HG02970 (cell line): ENCODE data around the gene PFKL.

Experiments
- ATAC-seq: cut with Tn5 transposase; IDR thresholded peaks from one replicate; pipeline ENCODE4 v1.9.1; 2021; ENCODE audit warnings: mild to moderate bottlenecking, moderate library complexity, moderate number of reproducible peaks; ENCODE audit not compliant: unreplicated experiment, low FRiP score

The PFKL gene

DNA sequence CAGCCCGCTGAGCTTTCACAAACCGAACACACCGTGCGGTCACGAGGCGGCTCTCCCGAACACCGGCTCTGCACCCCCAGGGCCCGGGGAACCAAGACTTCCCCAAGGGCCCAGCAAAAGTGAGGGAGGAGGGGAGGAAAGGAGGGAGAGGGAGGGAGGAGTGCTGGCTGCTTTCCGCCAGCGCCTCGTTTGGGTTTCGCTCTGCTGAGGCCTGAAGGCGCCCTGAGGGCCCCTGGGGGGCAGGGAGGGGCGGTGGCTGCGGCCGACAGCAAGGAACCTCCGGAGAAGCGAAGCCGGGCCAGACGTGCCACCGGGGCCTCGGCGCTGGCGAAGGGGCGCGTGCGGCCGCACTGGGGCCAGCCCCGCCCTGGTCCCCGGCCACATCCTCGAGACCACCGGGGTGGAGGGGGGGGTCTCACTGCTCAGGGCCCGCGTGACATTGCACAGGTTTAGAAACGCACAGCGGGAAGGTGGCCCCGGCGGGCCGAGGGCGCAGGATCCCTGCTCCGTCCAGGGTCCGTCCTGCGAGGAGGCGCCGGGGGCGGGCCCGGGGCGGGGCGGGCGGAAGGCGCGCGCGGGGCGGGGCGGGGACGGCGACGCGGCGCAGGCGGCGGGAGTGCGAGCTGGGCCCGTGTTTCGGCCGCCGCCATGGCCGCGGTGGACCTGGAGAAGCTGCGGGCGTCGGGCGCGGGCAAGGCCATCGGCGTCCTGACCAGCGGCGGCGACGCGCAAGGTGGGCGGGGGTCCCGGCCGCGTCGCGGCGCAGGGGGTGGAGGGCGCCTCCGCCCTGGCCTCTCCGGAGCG, at the start of gene PFKL:
PFKL (plus strand) TSS at position 596 of the 804 bp plus-strand sequence; CDS start at position 649, 53 bp downstream.
- peak; percentile 42 for ATAC-seq

DNA sequence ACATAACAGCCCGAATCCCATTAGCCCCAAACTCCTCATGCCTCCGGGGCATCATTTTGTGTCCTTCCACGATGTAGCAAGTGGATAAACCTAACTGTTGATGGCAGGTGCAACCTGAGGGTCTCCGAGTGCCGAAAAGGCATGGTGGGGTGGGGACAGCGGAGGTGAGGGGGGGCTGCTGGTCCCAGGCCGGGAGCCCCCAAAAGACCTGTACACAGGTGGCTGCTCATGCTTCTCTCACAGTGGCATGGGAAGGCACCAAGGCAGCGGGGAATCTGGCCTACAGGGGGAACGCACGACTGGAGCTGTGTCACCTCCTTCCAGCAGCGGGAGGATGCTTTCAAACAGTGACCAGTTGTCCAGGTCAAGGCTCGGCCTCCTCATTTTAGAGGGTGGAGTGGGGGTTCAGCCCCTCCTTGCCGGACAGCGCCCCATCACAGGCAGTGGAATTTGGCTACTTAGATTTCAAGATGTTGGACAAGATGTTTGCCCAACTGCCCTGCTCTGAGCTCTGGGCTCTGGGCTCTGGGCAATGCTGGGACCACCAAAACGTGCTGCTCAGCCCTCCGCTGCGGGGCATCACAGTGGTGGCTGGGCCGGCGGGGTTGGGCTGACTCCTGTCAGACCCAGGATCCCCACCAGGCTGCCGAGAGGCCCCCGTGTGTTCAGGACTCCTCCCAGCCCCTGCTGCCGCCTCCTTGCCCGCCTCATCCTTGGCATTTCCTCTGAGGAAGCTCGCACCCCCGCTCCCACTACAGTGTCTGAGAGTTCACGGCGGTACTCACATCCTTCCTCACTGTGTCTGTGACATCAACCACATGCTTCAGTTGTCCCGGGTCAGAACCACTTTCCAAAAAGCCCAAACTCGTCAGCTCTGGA, 45.8 kb upstream of the PFKL start:
- no peak for ATAC-seq

DNA sequence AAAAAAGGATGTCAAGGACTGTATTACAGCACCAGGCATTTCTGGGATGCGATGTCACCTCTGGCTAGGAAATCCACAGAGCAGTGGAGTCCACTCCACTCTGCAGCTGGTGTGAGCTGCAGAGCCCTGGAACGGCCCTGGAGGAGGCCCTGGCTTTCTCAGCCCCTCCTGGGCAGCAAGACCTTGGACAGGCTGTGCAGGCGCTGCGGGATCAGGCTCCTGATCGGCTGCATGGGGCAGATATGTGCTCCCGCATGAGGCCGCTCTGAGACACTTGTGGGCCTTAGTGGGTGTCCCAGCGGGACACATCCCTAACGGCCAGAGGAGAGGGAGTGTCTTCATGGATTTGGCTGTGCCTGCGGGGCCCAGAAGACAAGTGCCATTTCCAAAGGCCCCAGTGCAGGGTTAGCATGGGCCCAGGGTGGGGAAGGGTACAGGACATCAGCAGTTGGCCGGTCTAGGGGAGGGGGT, 44.3 kb upstream of the PFKL start:
- no peak for ATAC-seq

DNA sequence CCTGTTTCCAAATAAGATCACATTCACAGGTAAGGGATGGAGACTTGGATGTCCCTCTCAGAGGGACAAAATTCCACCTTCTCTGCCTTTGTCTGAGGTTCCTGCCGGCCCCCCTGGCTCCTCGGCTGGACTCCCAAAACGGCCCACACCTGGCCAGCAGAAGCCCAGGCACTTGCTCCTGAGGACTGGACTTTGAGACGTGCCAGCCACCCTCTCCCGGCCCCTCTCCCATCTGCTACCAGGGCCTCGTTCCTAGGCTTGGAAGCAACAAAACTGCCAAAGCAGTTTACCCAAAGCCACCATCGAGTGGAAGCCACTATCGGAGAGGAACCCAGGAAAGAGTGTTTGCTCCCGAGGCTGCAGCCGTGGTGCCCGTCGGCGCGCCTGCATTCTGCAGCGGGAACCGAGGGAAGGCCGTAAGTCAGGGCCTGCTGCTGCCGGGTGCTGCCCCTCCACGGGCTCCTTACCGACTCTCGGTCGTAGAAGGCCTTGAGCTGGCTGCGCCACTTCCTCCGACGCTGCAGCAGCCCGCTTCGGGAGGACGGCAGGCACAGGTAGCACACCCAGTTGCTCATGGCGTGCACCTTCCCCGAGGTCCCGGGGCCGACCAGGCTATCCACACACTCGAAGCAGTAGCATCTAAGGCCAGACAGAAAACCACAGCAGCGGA, 41.7 kb upstream of the PFKL start:
- ATAC-seq, result no peak

DNA sequence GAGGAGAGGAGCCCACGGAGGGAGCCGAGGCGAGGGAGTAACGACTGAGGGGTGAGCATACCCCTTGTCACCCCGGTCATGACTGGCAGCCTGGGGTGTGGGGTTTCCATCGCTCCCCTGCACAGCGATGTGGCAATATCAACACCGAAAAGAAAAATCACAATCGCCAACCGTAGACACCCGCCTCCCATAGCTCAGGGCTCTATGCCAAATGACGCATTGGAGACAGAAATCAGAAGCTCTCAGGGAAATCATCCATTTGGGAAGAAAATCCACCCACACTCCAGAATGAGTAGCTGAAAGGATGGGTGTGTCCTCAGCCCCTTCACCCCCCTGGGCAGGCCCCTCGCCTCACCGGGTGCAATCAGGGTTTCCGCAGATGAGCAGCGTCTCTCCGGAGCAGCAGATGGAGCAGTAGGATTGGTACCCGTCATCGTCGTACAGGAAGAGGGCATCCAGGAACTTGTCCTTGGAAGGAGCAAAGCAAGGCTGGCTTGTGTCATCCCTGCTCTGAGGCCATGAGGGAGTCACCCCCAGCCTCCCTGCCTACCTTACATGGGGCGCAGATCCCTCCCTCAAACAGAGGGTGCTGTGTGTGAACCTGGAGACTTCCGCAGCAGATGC, 40.7 kb upstream of the PFKL start:
- ATAC-seq, result no peak

DNA sequence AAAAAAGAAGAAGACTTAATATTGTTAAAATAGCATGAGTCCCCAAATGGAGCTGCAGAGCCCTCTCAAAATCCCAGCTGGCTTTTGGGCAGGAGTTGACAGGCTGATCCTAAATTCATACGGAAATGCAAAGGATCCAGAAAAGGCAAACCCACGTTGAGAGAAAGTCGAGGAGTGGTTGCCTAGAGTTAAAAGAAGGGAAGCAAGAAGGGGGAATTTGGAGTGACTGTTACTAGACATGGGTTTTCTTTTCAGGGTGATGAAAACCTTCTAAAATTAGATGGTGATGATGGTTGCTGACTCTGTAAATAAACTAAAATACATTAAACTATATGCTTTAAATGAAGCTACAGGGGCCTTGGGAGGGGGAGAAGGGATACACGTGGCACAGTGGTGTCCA, 39.8 kb upstream of the PFKL start:
- no peak for ATAC-seq

DNA sequence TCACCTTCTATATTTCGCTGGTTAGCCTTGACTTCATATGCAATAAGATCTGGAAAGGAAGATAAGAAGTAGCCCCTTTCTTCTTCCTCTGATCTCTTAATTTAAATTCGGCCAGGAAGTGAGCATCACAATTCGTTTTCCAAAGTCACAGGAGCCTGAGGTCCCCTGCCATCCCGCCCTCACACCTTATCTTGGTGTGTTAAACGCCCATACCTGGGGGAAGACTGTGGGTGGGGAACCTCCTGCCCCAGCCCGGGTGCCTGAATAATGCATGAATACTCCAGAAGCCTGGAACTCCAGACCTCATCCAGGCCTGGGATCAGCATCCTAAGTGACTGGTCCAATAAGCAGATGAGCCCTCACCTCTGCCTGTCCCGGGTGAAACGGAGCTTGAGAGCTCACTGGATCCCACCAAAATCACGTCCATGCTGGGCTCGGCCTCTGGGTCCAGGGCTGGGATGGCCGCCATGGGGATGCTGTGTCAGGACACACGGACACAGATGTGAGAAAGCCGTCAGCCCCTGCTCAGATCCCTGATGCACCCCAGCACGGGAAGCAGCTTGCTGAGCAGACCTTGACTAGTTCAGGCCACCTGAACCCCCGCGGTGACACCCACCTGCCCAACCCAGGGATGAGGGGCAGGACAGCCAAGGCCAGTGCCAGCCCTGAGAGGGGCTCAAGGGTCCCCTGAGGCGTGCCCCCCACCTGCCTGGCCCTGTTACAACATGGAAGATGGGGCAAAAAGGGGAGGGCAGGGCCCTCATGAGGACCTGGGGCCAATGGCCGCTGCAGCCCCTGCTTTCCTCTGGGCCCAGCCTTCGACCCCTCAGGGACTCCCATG, 38.8 kb upstream of the PFKL start:
- ATAC-seq, result no peak

DNA sequence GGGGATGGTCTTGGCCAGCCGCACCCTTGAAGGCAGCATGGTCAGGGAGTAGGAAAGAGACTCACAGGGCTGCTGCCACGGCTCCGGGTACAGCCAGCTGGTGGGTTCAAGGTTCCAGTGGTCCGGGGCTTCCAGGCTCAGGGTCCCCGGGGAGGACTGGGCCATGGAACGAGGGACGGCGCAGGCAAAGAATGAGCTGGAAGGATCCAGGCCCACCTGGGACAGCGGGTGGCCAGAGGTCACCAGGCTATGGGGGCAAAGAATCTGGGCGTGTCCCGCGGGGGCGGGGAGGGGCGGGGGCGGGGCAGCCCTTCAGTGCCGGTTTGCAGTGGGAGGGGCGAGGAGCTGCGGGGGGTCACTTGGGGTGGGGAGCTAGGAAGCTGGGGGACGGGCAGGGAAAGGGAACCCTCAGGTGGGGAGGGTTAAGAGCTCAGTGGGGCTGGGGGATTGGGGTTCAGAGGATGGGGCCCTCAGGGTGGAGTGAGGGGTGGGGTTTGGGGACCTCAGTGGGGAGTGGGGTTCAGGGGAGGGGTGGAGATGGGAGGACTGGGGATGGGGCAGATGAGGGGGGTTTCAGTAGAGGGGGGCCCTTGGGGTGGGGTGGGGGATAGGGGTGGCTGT, 38.1 kb upstream of the PFKL start, which contains the start of gene DNMT3L:
DNMT3L (minus strand) TSS at position 223 of the 621 bp plus-strand sequence. CDS start 638 bp downstream, outside the sequence.
- no peak for ATAC-seq

DNA sequence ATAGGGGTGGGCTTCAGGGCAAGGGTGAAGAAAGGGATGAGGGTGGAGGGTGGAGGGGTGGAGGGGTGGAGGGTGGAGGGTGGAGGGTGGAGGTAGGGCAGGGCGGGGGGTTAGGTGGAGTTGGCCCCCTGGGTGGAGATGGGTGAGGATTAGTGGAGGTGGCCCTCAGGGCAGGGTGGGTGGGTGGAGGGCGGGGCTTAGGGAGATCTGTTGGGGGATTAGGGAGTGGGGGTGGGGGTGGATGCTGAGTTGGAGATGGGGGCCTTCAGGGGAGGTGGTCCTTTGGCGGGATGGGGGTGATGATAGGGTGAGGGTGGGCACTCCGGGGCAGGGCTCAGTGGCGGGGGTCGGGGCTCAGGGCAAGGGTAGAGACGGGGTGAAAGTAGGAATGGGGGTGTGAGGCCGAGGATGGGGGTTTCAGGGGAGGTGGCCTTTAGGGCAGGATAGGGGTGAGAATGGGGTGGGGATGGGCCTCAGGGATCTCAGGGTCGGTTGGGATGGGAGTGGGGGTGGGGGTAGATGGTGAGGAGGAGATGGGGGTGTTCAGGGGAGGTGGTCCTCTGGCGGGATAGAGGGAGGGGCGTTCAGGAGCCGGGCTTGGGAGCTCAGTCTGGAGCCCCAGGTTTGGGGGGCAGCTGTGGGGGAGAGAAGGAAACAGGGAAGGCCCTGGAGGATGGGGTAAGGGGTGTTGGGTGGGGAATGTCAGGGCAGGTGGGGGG, 37.4 kb upstream of the PFKL start:
- ATAC-seq, result no peak

DNA sequence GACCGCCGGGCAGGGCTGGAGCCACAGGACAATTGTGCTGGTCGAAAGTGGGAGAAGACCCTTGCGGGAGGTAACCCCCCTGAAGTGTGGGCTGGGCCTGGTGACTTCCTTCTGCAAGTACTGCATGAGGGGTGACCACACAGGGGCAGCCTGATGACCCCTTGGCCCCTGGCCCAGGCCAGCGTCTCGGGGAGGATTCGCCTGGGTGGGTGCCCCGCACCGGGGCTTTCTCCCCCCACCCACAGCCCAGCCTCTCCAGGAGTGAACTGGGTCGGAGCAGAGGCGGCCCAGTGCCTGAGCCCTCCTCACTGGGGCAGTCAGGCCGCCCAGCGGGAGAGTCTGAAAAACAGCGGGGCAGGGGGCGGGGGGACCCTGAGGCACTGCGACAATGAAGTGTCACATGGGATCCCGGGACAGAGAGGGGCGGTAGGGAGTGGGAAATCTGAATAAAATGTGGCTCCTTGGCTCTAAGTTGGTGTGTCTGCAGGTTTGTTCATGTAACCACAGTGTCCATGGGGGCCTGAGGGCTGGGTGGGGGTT, 36.6 kb upstream of the PFKL start:
- ATAC-seq, result no peak

DNA sequence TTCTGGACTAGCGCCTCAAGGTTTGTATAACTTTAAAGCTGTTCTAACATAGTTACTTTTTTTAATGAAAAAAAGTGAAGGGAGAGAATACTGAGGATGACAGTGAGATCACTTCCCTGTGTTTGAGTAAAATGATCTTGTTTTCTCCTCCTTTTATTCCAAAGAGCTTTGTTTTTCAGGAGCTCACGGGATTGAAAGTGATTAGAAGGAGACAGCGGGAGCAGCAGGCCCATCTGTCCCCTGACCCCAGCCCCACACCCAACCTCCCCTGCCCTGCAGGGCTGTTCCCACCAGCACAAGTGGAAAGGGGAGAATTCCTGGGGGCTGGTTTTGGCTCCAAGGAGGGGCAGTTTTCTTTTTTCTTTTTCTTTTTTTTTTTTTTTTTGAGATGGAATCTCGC, 36.1 kb upstream of the PFKL start:
- ATAC-seq, result no peak

DNA sequence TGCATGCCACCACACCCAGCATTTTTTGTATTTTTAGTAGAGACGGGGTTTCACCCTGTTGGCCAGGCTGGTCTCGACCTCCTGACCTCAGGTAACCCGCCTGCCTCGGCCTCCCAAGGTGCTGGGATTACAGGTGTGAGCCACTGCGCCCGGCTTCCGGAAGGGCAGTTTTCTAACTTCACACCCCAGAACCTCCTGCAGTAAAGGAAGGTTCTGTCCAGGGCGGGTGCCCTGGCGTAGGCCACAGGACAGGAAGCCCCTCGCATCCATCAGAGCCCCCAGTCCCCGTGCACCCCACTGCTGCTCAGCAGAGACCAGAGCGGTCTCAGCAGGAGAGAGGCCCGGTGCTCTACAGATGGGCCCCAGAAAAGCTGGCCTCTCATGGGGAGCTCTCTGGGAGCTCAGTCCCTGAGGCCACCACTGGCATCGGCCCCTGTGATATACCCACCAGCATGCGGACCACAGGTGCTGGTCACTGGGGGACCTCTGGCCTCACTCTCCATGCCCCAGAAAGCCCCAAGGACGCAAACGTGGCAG, 34.1 kb upstream of the PFKL start:
- no peak for ATAC-seq

DNA sequence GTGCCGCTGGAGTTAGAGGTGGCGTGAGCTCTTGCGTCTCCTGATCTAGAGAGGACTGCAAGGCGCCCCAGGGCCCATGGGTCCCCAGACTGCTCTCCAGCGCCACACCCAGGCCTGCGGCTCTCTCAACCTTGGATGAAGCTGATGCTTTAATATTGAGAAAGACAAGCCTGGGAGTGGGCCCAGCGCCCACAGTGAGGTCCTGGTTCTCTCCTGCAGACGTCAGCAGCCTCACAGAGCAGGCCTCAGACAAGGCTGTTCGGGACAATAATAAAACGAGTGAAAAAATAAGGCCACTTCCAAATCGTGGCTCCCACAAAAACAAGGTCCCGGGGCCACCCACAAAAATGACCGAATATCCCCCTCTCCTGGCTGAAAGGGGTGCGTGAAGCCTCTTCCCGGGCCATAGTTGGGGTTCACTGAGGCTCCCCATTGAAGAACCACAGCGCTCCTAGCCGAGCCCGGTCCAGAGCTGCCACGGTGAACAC, 32.2 kb upstream of the PFKL start:
- no peak for ATAC-seq

DNA sequence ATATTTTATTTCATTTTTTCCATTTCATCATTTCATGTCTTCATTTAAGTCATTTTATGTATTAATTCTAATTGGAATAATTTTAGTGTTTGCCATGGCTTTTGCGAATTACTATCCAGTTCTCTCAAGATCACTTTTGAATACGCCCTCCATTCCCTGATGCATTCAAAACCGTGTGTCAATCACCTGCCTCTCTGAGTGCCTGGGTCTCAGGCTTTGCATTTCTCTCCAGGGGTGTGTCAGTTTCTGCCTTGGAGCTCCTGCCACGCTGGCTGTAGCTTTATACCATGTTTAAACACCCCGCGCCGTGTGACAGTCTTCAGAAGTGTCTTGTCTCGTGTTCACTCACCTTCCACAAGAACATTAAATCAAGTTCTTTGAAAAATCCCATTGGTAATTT, 30.8 kb upstream of the PFKL start:
- ATAC-seq, result no peak

DNA sequence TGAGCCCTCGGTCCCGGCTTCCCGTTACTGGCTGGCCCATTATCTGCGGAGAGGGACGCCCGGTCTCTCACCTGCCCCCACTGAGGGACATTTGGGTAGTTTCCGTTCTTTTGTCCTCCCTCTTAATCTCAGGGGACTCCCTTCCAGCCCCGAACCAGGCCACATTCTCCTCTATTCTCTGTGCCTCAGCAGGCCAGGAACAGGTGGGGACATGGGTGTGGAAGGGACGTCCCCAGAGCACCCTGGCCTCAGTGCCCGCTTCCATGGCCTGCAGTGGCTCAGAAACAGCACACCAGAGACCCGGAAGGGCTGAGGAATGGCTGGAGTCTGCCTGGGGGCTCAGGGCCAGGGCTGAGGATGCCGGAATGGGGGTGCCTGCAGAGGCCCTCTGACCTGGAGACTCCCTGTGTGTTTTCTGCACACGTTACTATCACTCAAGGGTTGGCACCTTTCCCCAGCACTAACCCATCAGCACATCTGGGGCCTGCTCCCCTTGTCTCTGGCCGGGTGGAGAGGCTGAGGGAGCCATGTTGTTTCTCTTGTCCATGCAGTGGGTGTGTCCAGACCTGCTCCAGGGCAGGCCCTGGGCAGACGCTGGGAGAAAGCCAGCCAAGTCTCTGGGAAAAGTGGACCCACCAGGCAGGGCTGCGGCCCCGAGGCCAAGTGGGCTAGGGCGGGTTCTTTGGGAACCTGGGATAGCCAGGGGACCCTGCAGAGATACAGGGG, 28.1 kb upstream of the PFKL start:
- ATAC-seq, result no peak

DNA sequence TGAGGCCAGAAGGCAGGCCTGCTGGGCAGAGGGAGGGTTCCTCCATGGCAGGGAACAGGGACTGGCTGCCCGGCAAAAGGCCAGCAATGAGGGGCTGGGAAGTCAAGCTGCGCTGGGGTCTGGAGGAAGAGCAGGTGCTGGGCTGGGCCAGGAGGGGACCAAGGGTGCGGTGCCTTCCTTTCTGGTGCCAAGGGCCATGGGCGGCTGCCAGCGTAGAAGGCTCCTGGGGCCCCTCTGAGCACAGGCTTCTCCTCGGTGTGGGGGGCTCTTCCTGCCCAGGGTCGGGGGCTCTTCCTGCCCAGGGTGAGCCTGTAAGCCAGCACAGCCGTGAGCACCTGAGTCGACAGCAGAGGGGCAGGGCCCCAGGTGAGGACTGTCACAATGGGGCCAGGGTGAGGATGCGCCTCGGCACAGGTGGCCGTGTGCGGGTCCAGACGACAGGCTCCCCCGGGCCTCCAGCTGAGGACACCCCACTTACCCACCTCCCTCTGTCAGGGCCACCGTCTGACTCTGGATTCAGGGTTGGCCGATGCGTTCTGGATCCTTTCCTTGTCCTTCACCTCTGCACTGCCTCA, 27.5 kb upstream of the PFKL start:
- no peak for ATAC-seq

DNA sequence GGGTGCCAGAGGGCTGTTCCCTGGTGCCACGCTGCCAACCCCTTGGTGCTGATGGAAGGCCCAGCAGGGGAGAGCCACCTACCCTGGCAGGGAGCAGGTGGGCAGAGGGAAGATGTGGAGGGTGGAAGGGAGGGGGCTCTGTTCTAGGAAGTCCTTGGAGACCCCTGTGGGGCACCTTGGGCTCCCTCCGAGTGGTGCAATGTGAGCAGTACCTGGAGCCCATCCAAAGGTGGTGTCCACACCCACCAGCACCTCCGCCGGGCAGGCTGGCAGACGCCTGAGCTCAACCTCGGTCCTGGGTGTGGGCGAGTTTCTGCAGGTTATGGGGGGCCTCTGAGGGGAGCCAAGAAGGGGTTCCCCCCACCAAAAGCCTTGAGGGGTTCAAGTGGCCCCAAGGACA, 26.8 kb upstream of the PFKL start:
- ATAC-seq, result no peak
